A549 (cell line): ENCODE results near the gene IFT43. TPM values are rescaled to one million over a fixed set of nuclear protein-coding genes. Genes with fewer than 3 reads are reported as not detected.

Experiments used
- ATAC-seq, 2 experiments: fragments of 200-7000 bp in 1 of 2; fragments of >200 bp in 1 of 2; cut with Nextera tagmentation in 1 of 2; cut with Tn5 transposase in 1 of 2; 3 replicates each; pipeline versions ENCODE4 v1.8.0 to v1.9.1; 2018 to 2020; ENCODE audit warnings: mild to moderate bottlenecking in 1 of 2, moderate library complexity in 1 of 2
- CTCF ChIA-PET: fragments of 300-600 bp; sonication (Branson Sonifier 250); formaldehyde crosslinking; extraction: SDS; loops from one replicate; lab custom pipeline; 2021; ENCODE audit warnings: antibody characterized with exemption, inconsistent platforms; lab: Yijun Ruan, JAX
- POLR2A ChIA-PET: fragments of 350-600 bp; formaldehyde crosslinking; extraction: SDS; loops from one replicate; lab custom pipeline; 2021; ENCODE audit warnings: antibody characterized with exemption, inconsistent platforms; lab: Yijun Ruan, JAX
- DNase-seq, 2 experiments: peaks; one replicate each; pipeline versions ENCODE4 v3.0.0 to v3.0.0-alpha.2; 2011 to 2016; ENCODE audit warnings: low read depth in 1 of 2, low spot score in 1 of 2
- FAIRE-seq: peaks from 2 replicates; lab custom pipeline; 2011; peaks lifted over from hg19 to GRCh38; lab: Jason Lieb, UNC
- H3K27ac ChIP-seq, 2 experiments: fragments of >200 bp; sonication (Bioruptor Twin); formaldehyde crosslinking; 3 replicates each; pipeline ENCODE4 v1.5.1; 2016 to 2017
- H3K4me1 ChIP-seq: fragments of >200 bp; sonication (Bioruptor Twin); formaldehyde crosslinking; 3 replicates; pipeline ENCODE4 v1.6.1; 2016
- H3K4me2 ChIP-seq: fragments of >200 bp; sonication (Bioruptor Twin); formaldehyde crosslinking; 3 replicates; pipeline ENCODE4 v1.6.1; 2016
- H3K4me3 ChIP-seq: fragments of >200 bp; sonication (Bioruptor Twin); formaldehyde crosslinking; 3 replicates; pipeline ENCODE4 v1.5.1; 2016
- H3K9me3 ChIP-seq: fragments of >200 bp; sonication (Bioruptor Twin); formaldehyde crosslinking; 3 replicates; pipeline ENCODE4 v1.6.1; 2016
- CEBPB ChIP-seq, 2 experiments: fragments of >200 bp in 1 of 2; sonication (Bioruptor Twin) in 1 of 2; formaldehyde crosslinking in 1 of 2; IDR thresholded peaks; 2 replicates each; pipeline ENCODE4 v1.6.1; 2012 to 2016
- CTCF ChIP-seq: fragments of >200 bp; sonication (Bioruptor Twin); formaldehyde crosslinking; IDR thresholded peaks from 3 replicates; pipeline ENCODE4 v1.5.1; 2016
- E2F6 ChIP-seq: IDR thresholded peaks from 2 replicates; pipeline ENCODE4 v1.6.1; 2012; ENCODE audit warnings: low read depth, borderline replicate concordance
- EHMT2 ChIP-seq: fragments of 200-600 bp; sonication (generic); IDR thresholded peaks from 2 replicates; pipeline ENCODE4 v1.6.1; 2016; ENCODE audit warnings: antibody characterized with exemption, low read depth, mild to moderate bottlenecking, moderate library complexity
- ELK1 ChIP-seq: fragments of 150-350 bp; IDR thresholded peaks from 2 replicates; pipeline ENCODE4 v1.6.1; 2014; ENCODE audit warnings: low read depth, mild to moderate bottlenecking, low read length
- EP300 ChIP-seq, 2 experiments: fragments of >200 bp; sonication (Bioruptor Twin); formaldehyde crosslinking; IDR thresholded peaks; 2 replicates in 1 of 2; 3 replicates in 1 of 2; pipeline ENCODE4 v1.6.1; 2016 to 2017
- ESRRA ChIP-seq: fragments of 150-350 bp; IDR thresholded peaks from 2 replicates; pipeline ENCODE4 v1.6.1; 2014; ENCODE audit warnings: mild to moderate bottlenecking, low read length, borderline replicate concordance
- FOSB ChIP-seq: fragments of 250-450 bp; sonication (Bioruptor Pico); IDR thresholded peaks from 2 replicates; pipeline ENCODE4 v1.5.0; 2020; ENCODE audit warnings: mild to moderate bottlenecking, moderate library complexity
- GATA3 ChIP-seq: IDR thresholded peaks from 2 replicates; pipeline ENCODE4 v1.6.1; 2012; ENCODE audit warnings: borderline replicate concordance
- HDAC2 ChIP-seq: fragments of 200-600 bp; sonication (generic); IDR thresholded peaks from 2 replicates; pipeline ENCODE4 v1.6.1; 2016
- HOXA7 ChIP-seq: fragments of 250-450 bp; sonication (Bioruptor Pico); IDR thresholded peaks from 2 replicates; pipeline ENCODE4 v1.5.0; 2020; ENCODE audit warnings: mild to moderate bottlenecking, moderate library complexity
- KDM1A ChIP-seq: fragments of 200-600 bp; sonication (generic); IDR thresholded peaks from 2 replicates; pipeline ENCODE4 v1.6.1; 2016; ENCODE audit warnings: low read depth, mild to moderate bottlenecking
- PBX3 ChIP-seq: IDR thresholded peaks from 2 replicates; pipeline ENCODE4 v1.6.1; 2012
- PHF8 ChIP-seq: fragments of 200-600 bp; sonication (generic); IDR thresholded peaks from 2 replicates; pipeline ENCODE4 v1.6.1; 2016; ENCODE audit warnings: low read depth, mild to moderate bottlenecking, antibody characterized with exemption, moderate library complexity, borderline replicate concordance
- RARB ChIP-seq: fragments of 250-450 bp; sonication (Bioruptor Pico); IDR thresholded peaks from 2 replicates; pipeline ENCODE4 v1.8.0; 2021; ENCODE audit warnings: mild to moderate bottlenecking, moderate library complexity
- TFCP2L1 ChIP-seq: fragments of 250-450 bp; sonication (Bioruptor Pico); IDR thresholded peaks from 2 replicates; pipeline ENCODE4 v1.5.0; 2021; ENCODE audit warnings: mild to moderate bottlenecking
- ZC3H11A ChIP-seq: fragments of 450-650 bp; IDR thresholded peaks from 2 replicates; pipeline ENCODE4 v1.6.1; 2014; ENCODE audit warnings: antibody characterized with exemption, mild to moderate bottlenecking
- ZSCAN20 ChIP-seq: fragments of 250-450 bp; sonication (Bioruptor Pico); IDR thresholded peaks from 2 replicates; pipeline ENCODE4 v1.8.0; 2022; ENCODE audit warnings: mild to moderate bottlenecking, moderate library complexity
- WGBS: methylation state at CpG from one replicate; pipeline ENCODE4 v1.1.6; 2017; ENCODE audit errors: missing lambda C conversion rate; 5-methylcytosine and 5-hydroxymethylcytosine counted together
- polyA plus RNA-seq, 4 experiments: library from polyadenylated mRNA; depleted of rRNA in 3 of 4; stranded (reverse); fragments of >200 nt; fragmentation: RNase III in 1 of 4; extraction: RNeasy Plus Mini Kit Qiagen cat#74134 plus additional on column Dnase treatment in 1 of 4; gene quantifications; 2 replicates in 3 of 4; 3 replicates in 1 of 4; pipeline ENCODE4 v1.2.3, GENCODE V29; 2011 to 2017
- TF ChIP-seq, protein P1 (sequence below): fragments of 250-450 bp; sonication (Bioruptor Pico); IDR thresholded peaks from 2 replicates; pipeline ENCODE4 v1.5.0; 2021; ENCODE audit warnings: mild to moderate bottlenecking, moderate library complexity, borderline replicate concordance
- TF ChIP-seq, protein P2 (sequence below): fragments of 250-450 bp; sonication (Bioruptor Pico); IDR thresholded peaks from 2 replicates; pipeline ENCODE4 v1.5.0; 2020; ENCODE audit warnings: low read depth, mild to moderate bottlenecking, moderate library complexity
- TF ChIP-seq, protein P3 (sequence below): fragments of >200 bp; sonication (Bioruptor Twin); formaldehyde crosslinking; IDR thresholded peaks from 3 replicates; pipeline ENCODE4 v1.6.1; 2016
- TF ChIP-seq, protein P4 (sequence below): IDR thresholded peaks from 2 replicates; pipeline ENCODE4 v1.6.1; 2012

The IFT43 gene
- polyA plus RNA-seq, 2 of the 4 experiments (the other 2 are of a cell fraction): 46.4 to 49.4 TPM

GRCh38 chr14:75952489-75952888 is 33.1 kb upstream of the IFT43 start (continued):
- no peak for TF ChIP-seq E2F6
- no peak for TF ChIP-seq HDAC2
- no peak for TF ChIP-seq EP300 (IDR thresholded peaks at IDR 0.05)
- TF ChIP-seq, protein P1, sequence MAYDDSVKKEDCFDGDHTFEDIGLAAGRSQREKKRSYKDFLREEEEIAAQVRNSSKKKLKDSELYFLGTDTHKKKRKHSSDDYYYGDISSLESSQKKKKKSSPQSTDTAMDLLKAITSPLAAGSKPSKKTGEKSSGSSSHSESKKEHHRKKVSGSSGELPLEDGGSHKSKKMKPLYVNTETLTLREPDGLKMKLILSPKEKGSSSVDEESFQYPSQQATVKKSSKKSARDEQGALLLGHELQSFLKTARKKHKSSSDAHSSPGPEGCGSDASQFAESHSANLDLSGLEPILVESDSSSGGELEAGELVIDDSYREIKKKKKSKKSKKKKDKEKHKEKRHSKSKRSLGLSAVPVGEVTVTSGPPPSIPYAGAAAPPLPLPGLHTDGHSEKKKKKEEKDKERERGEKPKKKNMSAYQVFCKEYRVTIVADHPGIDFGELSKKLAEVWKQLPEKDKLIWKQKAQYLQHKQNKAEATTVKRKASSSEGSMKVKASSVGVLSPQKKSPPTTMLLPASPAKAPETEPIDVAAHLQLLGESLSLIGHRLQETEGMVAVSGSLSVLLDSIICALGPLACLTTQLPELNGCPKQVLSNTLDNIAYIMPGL (CRISPR knock-in tag): no peak

DNA sequence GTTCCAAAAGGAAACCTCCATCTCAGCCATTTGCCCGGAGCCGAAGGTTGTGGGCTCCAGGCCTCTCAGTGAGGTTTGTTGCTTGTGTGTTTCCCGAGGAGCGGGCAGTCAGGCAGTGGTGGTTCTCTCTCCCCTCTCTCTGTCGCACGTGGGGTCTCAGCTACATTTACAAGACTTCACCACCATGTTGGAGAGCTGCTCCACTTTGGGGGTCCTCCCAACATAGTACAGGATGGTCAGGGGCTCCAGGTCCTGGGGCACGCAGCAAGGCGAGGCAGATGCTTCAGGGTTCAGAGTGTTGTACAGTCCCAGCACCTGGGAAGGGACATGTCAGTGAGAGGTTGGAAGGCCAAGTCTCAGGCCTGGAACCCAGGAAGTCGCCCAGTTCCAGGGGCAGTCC is 26.5 kb upstream of the IFT43 start:
- WGBS: 92% methylated on average over 9 of the region's 9 CpGs
- no peak for DNase-seq
- TF ChIP-seq CTCF (no peak), CEBPB (IDR thresholded peaks at IDR 0.05) (no peak), PHF8 (no peak), GATA3 (no peak), RARB (CRISPR knock-in tag) (no peak), EHMT2 (no peak), EP300 (IDR thresholded peaks at IDR 0.05) (no peak), TFCP2L1 (no peak), FOSB (CRISPR knock-in tag) (no peak), PBX3 (no peak), ELK1 (no peak), HOXA7 (CRISPR knock-in tag) (no peak), ESRRA (no peak), KDM1A (no peak), ZSCAN20 (CRISPR knock-in tag) (no peak), ZC3H11A (no peak)
- TF ChIP-seq, protein P2, sequence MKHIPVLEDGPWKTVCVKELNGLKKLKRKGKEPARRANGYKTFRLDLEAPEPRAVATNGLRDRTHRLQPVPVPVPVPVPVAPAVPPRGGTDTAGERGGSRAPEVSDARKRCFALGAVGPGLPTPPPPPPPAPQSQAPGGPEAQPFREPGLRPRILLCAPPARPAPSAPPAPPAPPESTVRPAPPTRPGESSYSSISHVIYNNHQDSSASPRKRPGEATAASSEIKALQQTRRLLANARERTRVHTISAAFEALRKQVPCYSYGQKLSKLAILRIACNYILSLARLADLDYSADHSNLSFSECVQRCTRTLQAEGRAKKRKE (CRISPR knock-in tag): no peak
- TF ChIP-seq, protein P3, sequence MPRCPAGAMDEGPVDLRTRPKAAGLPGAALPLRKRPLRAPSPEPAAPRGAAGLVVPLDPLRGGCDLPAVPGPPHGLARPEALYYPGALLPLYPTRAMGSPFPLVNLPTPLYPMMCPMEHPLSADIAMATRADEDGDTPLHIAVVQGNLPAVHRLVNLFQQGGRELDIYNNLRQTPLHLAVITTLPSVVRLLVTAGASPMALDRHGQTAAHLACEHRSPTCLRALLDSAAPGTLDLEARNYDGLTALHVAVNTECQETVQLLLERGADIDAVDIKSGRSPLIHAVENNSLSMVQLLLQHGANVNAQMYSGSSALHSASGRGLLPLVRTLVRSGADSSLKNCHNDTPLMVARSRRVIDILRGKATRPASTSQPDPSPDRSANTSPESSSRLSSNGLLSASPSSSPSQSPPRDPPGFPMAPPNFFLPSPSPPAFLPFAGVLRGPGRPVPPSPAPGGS: no peak
- TF ChIP-seq, protein P4, sequence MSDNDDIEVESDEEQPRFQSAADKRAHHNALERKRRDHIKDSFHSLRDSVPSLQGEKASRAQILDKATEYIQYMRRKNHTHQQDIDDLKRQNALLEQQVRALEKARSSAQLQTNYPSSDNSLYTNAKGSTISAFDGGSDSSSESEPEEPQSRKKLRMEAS: no peak
- TF ChIP-seq, protein P1 (CRISPR knock-in tag): no peak
- TF ChIP-seq, all 56 proteins: peak for 0
- no peak for ATAC-seq
- POLR2A ChIA-PET: no interaction called here
- CTCF ChIA-PET: no interaction called here
- Histone ChIP-seq H3K9me3 (no peaks in the 10 kb centered on the region), H3K27ac (no peak overlapping the region), H3K4me2 (no peak overlapping the region), H3K4me3 (no peak overlapping the region), H3K4me1 (no peaks in the 10 kb centered on the region)
- no peak for FAIRE-seq
